Measurements from ENCODE around the gene CAMSAP2. TPM values are rescaled to one million over a fixed set of nuclear protein-coding genes. Genes with fewer than 3 reads are reported as not detected.

CAMSAP2 gene
- total and polyA plus RNA-seq, 2 of the 4 experiments (the other 2 are of a cell fraction), result 8.3 to 29.4 TPM

- ATAC-seq (ENCODE audit: low read depth) (no peak), DNase-seq (no peak)
- intact Hi-C loops (cut with micrococcal nuclease) (no loop called here), dilution Hi-C loops (cut with HindIII; ENCODE audit: low sequenced_read_pairs, unreplicated experiment) (no loop called here), in situ Hi-C loops (cut with MboI; ENCODE audit: low sequenced_read_pairs) (no loop called here)
- Histone ChIP-seq H3K4me2 (ENCODE audit: low read depth, low read length) (no peak overlapping the region), H2BK15ac (ENCODE audit: low read depth, low read length) (no peak overlapping the region), H2BK20ac (ENCODE audit: low read depth, low read length) (no peak overlapping the region), H2AK9ac (replicated peaks; ENCODE audit: low read depth, low read length, poor library complexity) (no peak overlapping the region), H3K36me3 (ENCODE audit: control insufficient read depth, insufficient read depth, low read length) (no peaks in the 10 kb centered on the region), H3K79me1 (ENCODE audit: low read depth in 1 of 2, low read length in 2 of 2) (no peaks in the 10 kb centered on the region), H3K9ac (ENCODE audit: low read depth, low read length) (no peak overlapping the region), H3K14ac (replicated peaks; ENCODE audit: low read depth, low read length) (no peak overlapping the region), H2BK5ac (ENCODE audit: low read depth, low read length, poor library complexity, severe bottlenecking) (no peak overlapping the region), H3K4ac (ENCODE audit: low read depth, low read length) (no peak overlapping the region), H3K4me3 (ENCODE audit: insufficient read depth, low read depth, low read length) (no peak overlapping the region), H3K23ac (ENCODE audit: low read depth, low read length) (no peak overlapping the region), H3K56ac (ENCODE audit: extremely low read depth, insufficient read depth, low read length) (no peak overlapping the region), H3K27ac (ENCODE audit: insufficient read depth, low read length) (no peak overlapping the region), H3K9me3 (ENCODE audit: control insufficient read depth, insufficient read depth, low read length) (no peaks in the 10 kb centered on the region), H3K27me3 (ENCODE audit: control insufficient read depth, insufficient read depth, low read length) (peaks cover 26% of the 10 kb centered on the region), H3K18ac (ENCODE audit: low read depth, low read length) (no peak overlapping the region), H4K8ac (ENCODE audit: low read depth in 2 of 2, low read length in 2 of 2) (no peak overlapping the region), H2BK120ac (ENCODE audit: low read depth, low read length) (no peak overlapping the region), H3K9me1 (ENCODE audit: insufficient read depth, low read length) (no peaks in the 10 kb centered on the region), H4K91ac (ENCODE audit: insufficient read depth, low read depth, low read length) (no peak overlapping the region), H4K20me1 (ENCODE audit: insufficient read depth, low read length) (no peaks in the 10 kb centered on the region), H2AK5ac (ENCODE audit: low read depth, low read length) (no peak overlapping the region), H2AFZ (replicated peaks; ENCODE audit: low read length, poor library complexity) (no peak overlapping the region), H3K4me1 (ENCODE audit: control insufficient read depth, insufficient read depth, low read length) (no peaks in the 10 kb centered on the region), H4K5ac (ENCODE audit: low read depth, low read length) (no peak overlapping the region)
- POLR2A ChIA-PET (ENCODE audit: unreplicated experiment), result interaction anchor here (0.5 kb wide), 1 partner anchor 12 kb away, joined by 4 read pairs; no protein-coding TSS in a partner anchor
- WGBS, 2 experiments (ENCODE audit: extremely low coverage in 2 of 2, insufficient read length in 1 of 2), result 17% methylated on average over 1 of the region's 5 CpGs; no CpG with 5 or more reads in 1 of the 2 experiments
- TF ChIP-seq FOS (IDR thresholded peaks at IDR 0.05; ENCODE audit: low read depth, low read length) (no peak), POLR2A (IDR thresholded peaks at IDR 0.05; ENCODE audit: low read depth, low read length) (no peak), CEBPB (IDR thresholded peaks at IDR 0.05; ENCODE audit: low read depth, low read length) (no peak), USF2 (IDR thresholded peaks at IDR 0.05; ENCODE audit: low read depth, low read length) (no peak), MAZ (IDR thresholded peaks at IDR 0.05; ENCODE audit: borderline replicate concordance, low read depth, low read length) (no peak), ELK1 (IDR thresholded peaks at IDR 0.05; ENCODE audit: borderline replicate concordance, low read depth, low read length) (no peak), SMC3 (IDR thresholded peaks at IDR 0.05; ENCODE audit: low read depth, low read length) (no peak), RAD21 (IDR thresholded peaks at IDR 0.05; ENCODE audit: low read length) (no peak), RFX5 (IDR thresholded peaks at IDR 0.05; ENCODE audit: low read depth, low read length) (no peak), NFE2L2 (IDR thresholded peaks at IDR 0.05; ENCODE audit: low read depth, low read length) (no peak), MAFK (IDR thresholded peaks at IDR 0.05; ENCODE audit: low read depth, low read length) (no peak), CTCF (conservative IDR thresholded peaks at IDR 0.05; ENCODE audit: low read depth, low read length) (no peak)
- no TSS peak for BruUV-seq (replicated peaks)
- CTCF ChIA-PET, result no interaction called here
Measured at GRCh38 chr1:200907611-200908097, 169.0 kb downstream of the CAMSAP2 start.

Data from IMR-90 (cell line).